ENCODE results near the gene CTIF. TPM values are rescaled to one million over a fixed set of nuclear protein-coding genes. Genes with fewer than 3 reads are reported as not detected.

CTIF gene
- total and polyA plus RNA-seq, 10 donors = 5.2 to 39.2 (median 18.5) TPM

- Histone ChIP-seq H3K9me3 (no peaks in the 10 kb centered on the region), H3K27ac (no peak overlapping the region), H3K4me1 (peaks cover 0 to 11% (median 2%) of the 10 kb centered on the region in 6 donors), H3K36me3 (no peaks in the 10 kb centered on the region), H3K27me3 (replicated peaks in 1 of 7) (peaks cover 0 to 7% (median 0%) of the 10 kb centered on the region in 7 donors), H3K4me3 (no peak overlapping the region)
- 48 to 71% (median 65%) methylated on average over 3 of the region's 3 CpGs for WGBS, 5 donors
- no peak for DNase-seq
- intact Hi-C loops (cut with DNase I; ENCODE audit: low total_unique reads) = no loop called here
- TF ChIP-seq POLR2A (IDR thresholded peaks at IDR 0.05) = no peak
- no peak for TF ChIP-seq POLR2AphosphoS5 (IDR thresholded peaks at IDR 0.05)
- TF ChIP-seq, protein P1, sequence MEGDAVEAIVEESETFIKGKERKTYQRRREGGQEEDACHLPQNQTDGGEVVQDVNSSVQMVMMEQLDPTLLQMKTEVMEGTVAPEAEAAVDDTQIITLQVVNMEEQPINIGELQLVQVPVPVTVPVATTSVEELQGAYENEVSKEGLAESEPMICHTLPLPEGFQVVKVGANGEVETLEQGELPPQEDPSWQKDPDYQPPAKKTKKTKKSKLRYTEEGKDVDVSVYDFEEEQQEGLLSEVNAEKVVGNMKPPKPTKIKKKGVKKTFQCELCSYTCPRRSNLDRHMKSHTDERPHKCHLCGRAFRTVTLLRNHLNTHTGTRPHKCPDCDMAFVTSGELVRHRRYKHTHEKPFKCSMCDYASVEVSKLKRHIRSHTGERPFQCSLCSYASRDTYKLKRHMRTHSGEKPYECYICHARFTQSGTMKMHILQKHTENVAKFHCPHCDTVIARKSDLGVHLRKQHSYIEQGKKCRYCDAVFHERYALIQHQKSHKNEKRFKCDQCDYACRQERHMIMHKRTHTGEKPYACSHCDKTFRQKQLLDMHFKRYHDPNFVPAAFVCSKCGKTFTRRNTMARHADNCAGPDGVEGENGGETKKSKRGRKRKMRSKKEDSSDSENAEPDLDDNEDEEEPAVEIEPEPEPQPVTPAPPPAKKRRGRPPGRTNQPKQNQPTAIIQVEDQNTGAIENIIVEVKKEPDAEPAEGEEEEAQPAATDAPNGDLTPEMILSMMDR (IDR thresholded peaks at IDR 0.05 in 8 of 11, conservative IDR thresholded peaks at IDR 0.05 in 3 of 11) = no peak
These were observed 6.9 kb upstream of the CTIF start for GRCh38 chr18:48531908-48532307.

DNA sequence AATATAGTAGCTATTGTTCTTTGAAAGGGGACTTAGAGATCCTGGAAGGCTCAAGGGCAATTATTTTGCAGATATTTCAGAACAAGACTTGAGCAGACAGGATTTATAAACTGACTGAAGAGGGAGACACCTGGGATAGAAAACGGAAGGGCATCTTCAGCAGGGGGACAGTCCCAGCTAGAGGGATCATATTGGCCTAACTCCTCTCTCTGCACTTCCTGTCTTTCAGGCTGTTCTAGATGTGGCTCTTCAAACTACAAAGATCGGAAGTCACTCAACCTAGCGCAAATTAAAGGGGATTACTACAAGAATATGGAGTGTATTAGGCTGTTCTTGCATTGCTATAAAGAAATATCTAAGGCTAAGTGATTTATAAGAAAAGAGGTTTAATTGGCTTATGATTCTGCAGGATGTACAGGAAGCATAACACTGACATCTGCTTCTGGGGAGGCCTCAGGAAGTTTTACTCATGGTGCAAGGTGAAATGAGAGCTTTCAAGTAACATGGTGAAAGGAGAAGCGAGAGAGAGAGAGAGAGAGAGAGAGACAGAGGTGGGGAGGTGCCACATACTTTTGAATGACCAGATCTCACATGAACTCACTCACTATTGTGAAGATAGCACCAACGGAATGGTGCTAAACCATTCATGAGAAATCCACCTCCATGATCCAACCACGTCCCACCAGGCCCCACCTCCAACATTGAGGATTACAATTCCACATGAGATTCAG, 5.3 kb upstream of the CTIF start:
- Histone ChIP-seq H3K27me3 (replicated peaks in 1 of 7) (peaks cover 0 to 7% (median 0%) of the 10 kb centered on the region in 7 donors), H3K9me3 (no peaks in the 10 kb centered on the region), H3K4me3 (no peak overlapping the region), H3K27ac (no peak overlapping the region), H3K4me1 (peaks cover 0 to 17% (median 7%) of the 10 kb centered on the region in 6 donors), H3K36me3 (no peaks in the 10 kb centered on the region)
- intact Hi-C loops (cut with DNase I; ENCODE audit: low total_unique reads) = no loop called here
- 73 to 75% (median 74%) methylated on average over 6 of the region's 6 CpGs for WGBS, 5 donors
- no peak for TF ChIP-seq POLR2A (IDR thresholded peaks at IDR 0.05)
- TF ChIP-seq, protein P1 (IDR thresholded peaks at IDR 0.05 in 8 of 11, conservative IDR thresholded peaks at IDR 0.05 in 3 of 11) = no peak
- TF ChIP-seq POLR2AphosphoS5 (IDR thresholded peaks at IDR 0.05) = no peak
- no peak for DNase-seq

GRCh38 chr18:48534364-48534763, 4.5 kb upstream of the CTIF start:
- WGBS, 5 donors = 84 to 91% (median 87%) methylated on average over 3 of the region's 3 CpGs
- no peaks in the 10 kb centered on the region for H3K36me3 ChIP-seq
- peaks cover 0 to 8% (median 0%) of the 10 kb centered on the region in 7 donors for H3K27me3 ChIP-seq (replicated peaks in 1 of 7)
- no peak overlapping the region for H3K4me3 ChIP-seq
- peaks cover 0 to 21% (median 10%) of the 10 kb centered on the region in 6 donors for H3K4me1 ChIP-seq
- H3K9me3 ChIP-seq = no peaks in the 10 kb centered on the region
- intact Hi-C loops (cut with DNase I; ENCODE audit: low total_unique reads) = no loop called here
- no peak overlapping the region for H3K27ac ChIP-seq
- no peak for DNase-seq
- TF ChIP-seq POLR2AphosphoS5 (IDR thresholded peaks at IDR 0.05) = no peak
- TF ChIP-seq, protein P1 (IDR thresholded peaks at IDR 0.05 in 8 of 11, conservative IDR thresholded peaks at IDR 0.05 in 3 of 11) = no peak
- TF ChIP-seq POLR2A (IDR thresholded peaks at IDR 0.05) = no peak

- TF ChIP-seq, protein P1 (IDR thresholded peaks at IDR 0.05 in 8 of 11, conservative IDR thresholded peaks at IDR 0.05 in 3 of 11) = no peak
- TF ChIP-seq POLR2AphosphoS5 (IDR thresholded peaks at IDR 0.05) = no peak
- no peak for TF ChIP-seq POLR2A (IDR thresholded peaks at IDR 0.05)
- H3K4me3 ChIP-seq = no peak overlapping the region
- peaks cover 0 to 18% (median 0%) of the 10 kb centered on the region in 7 donors for H3K27me3 ChIP-seq (replicated peaks in 1 of 7)
- H3K27ac ChIP-seq = no peak overlapping the region
- H3K4me1 ChIP-seq = peaks cover 0 to 36% (median 20%) of the 10 kb centered on the region in 6 donors
- no peaks in the 10 kb centered on the region for H3K9me3 ChIP-seq
- H3K36me3 ChIP-seq = no peaks in the 10 kb centered on the region
- WGBS, 5 donors = 75 to 93% (median 89%) methylated on average over 2 of the region's 2 CpGs
- no peak for DNase-seq
- intact Hi-C loops (cut with DNase I; ENCODE audit: low total_unique reads) = no loop called here
These were observed 2.9 kb upstream of the CTIF start for GRCh38 chr18:48535956-48536355.
